Lung (tissue), 12 donors: Measurements from ENCODE around the gene MTUS2. TPM values are rescaled to one million over a fixed set of nuclear protein-coding genes. Genes with fewer than 3 reads are reported as not detected.
"Not testable (repeated sequence)": the region's sequence is repeated elsewhere in the genome, so short reads cannot be mapped to it uniquely, and the experiment has no call there.

Experiments used
- ATAC-seq: fragments of 200-7000 bp; cut with Tn5 transposase; one replicate; pipeline ENCODE4 v1.9.1; 2020; ENCODE audit warnings: moderate number of reproducible peaks; ENCODE audit not compliant: insufficient read depth, low FRiP score
- DNase-seq, 3 donors: peaks; one replicate each; pipeline ENCODE4 v3.0.0-alpha.2; 2013 to 2017
- H3K27ac ChIP-seq, 2 donors: one replicate each; pipeline ENCODE4 v1.5.1; 2013; ENCODE audit warnings: mild to moderate bottlenecking in 2 of 2, moderate library complexity in 2 of 2, control low read depth in 1 of 2, inconsistent platforms in 1 of 2, low read depth in 1 of 2, low read length in 1 of 2
- H3K27me3 ChIP-seq, 3 donors: one replicate each; pipeline ENCODE4 v1.5.1; 2013; ENCODE audit warnings: low read length in 2 of 3; ENCODE audit not compliant: control insufficient read depth in 3 of 3, insufficient read depth in 3 of 3
- H3K36me3 ChIP-seq, 4 donors: one replicate each; pipeline ENCODE4 v1.5.1; 2013; ENCODE audit warnings: low read length in 4 of 4, mild to moderate bottlenecking in 1 of 4, moderate library complexity in 1 of 4; ENCODE audit not compliant: control insufficient read depth in 4 of 4, insufficient read depth in 4 of 4
- H3K4me1 ChIP-seq, 5 donors: one replicate each; pipeline ENCODE4 v1.5.1; 2013; ENCODE audit warnings: low read length in 5 of 5, mild to moderate bottlenecking in 2 of 5, moderate library complexity in 1 of 5; ENCODE audit not compliant: control insufficient read depth in 5 of 5, insufficient read depth in 5 of 5
- H3K4me3 ChIP-seq: one replicate; pipeline ENCODE4 v1.5.1; 2013; ENCODE audit warnings: mild to moderate bottlenecking, control low read depth, moderate library complexity
- H3K9ac ChIP-seq, 2 donors: one replicate each; pipeline ENCODE4 v1.5.1; 2013; ENCODE audit warnings: low read length in 2 of 2, control low read depth in 1 of 2; ENCODE audit not compliant: insufficient read depth in 1 of 2
- H3K9me3 ChIP-seq, 4 donors: one replicate each; pipeline ENCODE4 v1.5.1; 2013; ENCODE audit warnings: low read length in 3 of 4, mild to moderate bottlenecking in 1 of 4, moderate library complexity in 1 of 4; ENCODE audit not compliant: control insufficient read depth in 4 of 4, insufficient read depth in 3 of 4
- WGBS, 2 donors: extraction: QIAGEN DNeasy Blood & Tissue Kit; methylation state at CpG; one replicate each; pipeline ENCODE4 v1.1.7; 2013; 5-methylcytosine and 5-hydroxymethylcytosine counted together
- polyA plus RNA-seq, 2 donors: library from polyadenylated mRNA; stranded (reverse); fragments of 200-250 nt; gene quantifications; one replicate each; pipeline ENCODE4 v1.2.1, GENCODE V29; 2013
- total RNA-seq, 2 donors: library from RNA; depleted of rRNA in 1 of 2; stranded (reverse); fragments of >200 nt in 1 of 2; gene quantifications; one replicate each; pipeline ENCODE4 v1.2.1, GENCODE V29; 2014 to 2021
- TF ChIP-seq, protein P1 (sequence below): IDR thresholded peaks from 2 replicates; pipeline ENCODE4 v1.5.1; 2012; ENCODE audit warnings: mild to moderate bottlenecking; ENCODE audit errors: control extremely low read depth, extremely low read depth
- donor health status: control.
- donor health status: control.
- donor health status: Bipolar disorder and iron deficiency.
- donor health status: healthy.
- donor health status: DM: yes; HTN: yes; CAD: no.

MTUS2 gene
- total and polyA plus RNA-seq, 4 donors: 0.03 to 0.54 (median 0.08) TPM

DNA sequence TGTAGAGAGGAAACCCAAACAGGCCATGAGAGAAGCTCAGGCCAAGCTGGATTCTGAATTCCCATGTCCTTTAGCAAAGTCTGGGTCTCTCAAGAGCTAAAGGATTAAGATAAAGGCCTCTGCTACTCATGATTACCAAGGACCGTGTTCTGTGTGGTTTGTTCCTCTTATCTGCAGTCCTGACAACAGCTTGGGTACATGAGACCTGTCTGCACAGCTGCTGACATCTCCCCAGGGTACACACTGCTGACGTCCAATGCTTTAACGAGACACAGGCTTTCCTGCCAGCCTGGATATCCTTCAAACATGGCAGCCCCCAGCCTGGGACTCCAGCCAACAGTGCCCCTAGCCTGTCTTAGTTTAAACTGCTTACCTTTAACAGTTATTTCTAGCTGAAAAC, 564.3 kb downstream of the MTUS2 start:
- peak overlapping the region in 1 of 2 donors; percentile 63 for H3K27ac ChIP-seq
- no peak overlapping the region for H3K9ac ChIP-seq
- H3K4me1 ChIP-seq: peaks cover 0 to 4% (median 0%) of the 10 kb centered on the region in 5 donors
- no peak for DNase-seq
- 29 to 44% methylated on average over 3 of the region's 3 CpGs for WGBS, 2 donors
- H3K9me3 ChIP-seq: no peaks in the 10 kb centered on the region
- no peaks in the 10 kb centered on the region for H3K27me3 ChIP-seq
- TF ChIP-seq, protein P1, sequence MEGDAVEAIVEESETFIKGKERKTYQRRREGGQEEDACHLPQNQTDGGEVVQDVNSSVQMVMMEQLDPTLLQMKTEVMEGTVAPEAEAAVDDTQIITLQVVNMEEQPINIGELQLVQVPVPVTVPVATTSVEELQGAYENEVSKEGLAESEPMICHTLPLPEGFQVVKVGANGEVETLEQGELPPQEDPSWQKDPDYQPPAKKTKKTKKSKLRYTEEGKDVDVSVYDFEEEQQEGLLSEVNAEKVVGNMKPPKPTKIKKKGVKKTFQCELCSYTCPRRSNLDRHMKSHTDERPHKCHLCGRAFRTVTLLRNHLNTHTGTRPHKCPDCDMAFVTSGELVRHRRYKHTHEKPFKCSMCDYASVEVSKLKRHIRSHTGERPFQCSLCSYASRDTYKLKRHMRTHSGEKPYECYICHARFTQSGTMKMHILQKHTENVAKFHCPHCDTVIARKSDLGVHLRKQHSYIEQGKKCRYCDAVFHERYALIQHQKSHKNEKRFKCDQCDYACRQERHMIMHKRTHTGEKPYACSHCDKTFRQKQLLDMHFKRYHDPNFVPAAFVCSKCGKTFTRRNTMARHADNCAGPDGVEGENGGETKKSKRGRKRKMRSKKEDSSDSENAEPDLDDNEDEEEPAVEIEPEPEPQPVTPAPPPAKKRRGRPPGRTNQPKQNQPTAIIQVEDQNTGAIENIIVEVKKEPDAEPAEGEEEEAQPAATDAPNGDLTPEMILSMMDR: no peak
- H3K36me3 ChIP-seq: no peaks in the 10 kb centered on the region
- ATAC-seq: no peak
- H3K4me3 ChIP-seq: no peak overlapping the region

DNA sequence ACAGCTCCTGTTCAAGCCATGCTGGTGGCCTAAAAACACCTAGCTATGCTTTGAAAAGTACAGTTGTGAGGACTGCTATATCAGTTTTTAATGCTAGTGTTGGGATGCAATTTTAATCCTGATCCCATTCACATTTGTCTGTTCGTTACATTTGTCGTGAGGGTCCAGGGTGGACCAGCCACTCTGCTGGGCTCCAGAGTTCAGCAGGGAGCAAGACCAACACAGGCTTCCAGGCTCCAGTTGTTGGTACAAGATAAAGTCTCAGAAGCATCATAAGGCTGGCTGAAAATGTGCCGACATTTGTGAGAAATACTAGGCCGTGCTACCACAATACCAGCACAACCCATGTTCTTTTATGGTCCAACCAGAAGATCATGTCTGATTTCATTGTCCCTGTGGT, 564.7 kb downstream of the MTUS2 start:
- 83% methylated on average over 4 of the region's 4 CpGs for WGBS, 2 donors
- no peaks in the 10 kb centered on the region for H3K27me3 ChIP-seq
- no peak overlapping the region for H3K9ac ChIP-seq
- peak overlapping the region in 1 of 2 donors; percentile 63 for H3K27ac ChIP-seq
- no peaks in the 10 kb centered on the region for H3K9me3 ChIP-seq
- peaks cover 0 to 4% (median 0%) of the 10 kb centered on the region in 5 donors for H3K4me1 ChIP-seq
- H3K36me3 ChIP-seq: no peaks in the 10 kb centered on the region
- no peak overlapping the region for H3K4me3 ChIP-seq
- ATAC-seq: no peak
- TF ChIP-seq, protein P1: no peak
- no peak for DNase-seq

GRCh38 chr13:29386246-29386645, 566.1 kb downstream of the MTUS2 start:
- H3K9ac ChIP-seq: no peak overlapping the region
- H3K27ac ChIP-seq: no peak overlapping the region
- no peaks in the 10 kb centered on the region for H3K27me3 ChIP-seq
- H3K9me3 ChIP-seq: no peaks in the 10 kb centered on the region
- TF ChIP-seq, protein P1: no peak
- DNase-seq: no peak
- 58 to 71% methylated on average over 3 of the region's 3 CpGs for WGBS, 2 donors
- no peaks in the 10 kb centered on the region for H3K36me3 ChIP-seq
- H3K4me1 ChIP-seq: peaks cover 0 to 4% (median 0%) of the 10 kb centered on the region in 5 donors
- H3K4me3 ChIP-seq: no peak overlapping the region
- ATAC-seq: no peak

- not testable (repeated sequence) for H3K4me1 ChIP-seq, DNase-seq, H3K4me3 ChIP-seq, H3K27me3 ChIP-seq, H3K9ac ChIP-seq, H3K9me3 ChIP-seq, ATAC-seq, H3K27ac ChIP-seq, H3K36me3 ChIP-seq
- WGBS, 2 donors: 96 to 97% methylated on average over 9 of the region's 9 CpGs
Observed at GRCh38 chr13:29390598-29390997, 570.5 kb downstream of the MTUS2 start.
